ENCODE data around the gene SLC66A2.
A peak's percentile ranks its signal among the peaks of the same experiment; 100 is the strongest.

Gene SLC66A2

GRCh38 chr18:79986726-79987125 is 35.3 kb upstream of the SLC66A2 start:
- no peak for DNase-seq (ENCODE audit: low read depth in 1 of 2, low spot score in 1 of 2)
- H3K4me3 ChIP-seq (replicated peaks; ENCODE audit: insufficient read depth, low read length): peak overlapping the region; percentile 98
- no peak overlapping the region; the same call in 1 of the 2 replicates for H3K27ac ChIP-seq (replicated peaks)
- no peaks in the 10 kb centered on the region for H3K27me3 ChIP-seq (ENCODE audit: insufficient read depth, poor library complexity, severe bottlenecking)
- no peak for TF ChIP-seq GABPA (IDR thresholded peaks at IDR 0.05; ENCODE audit: low read depth)

GRCh38 chr18:79985172-79985571 is 33.7 kb upstream of the SLC66A2 start:
- DNase-seq (ENCODE audit: low read depth in 1 of 2, low spot score in 1 of 2): no peak
- no peak overlapping the region for H3K27ac ChIP-seq (replicated peaks)
- TF ChIP-seq REST (IDR thresholded peaks at IDR 0.05; ENCODE audit: insufficient replicate concordance, low read depth) (no peak), SPI1 (IDR thresholded peaks at IDR 0.05; ENCODE audit: borderline replicate concordance, low read depth) (no peak), CTCF (IDR thresholded peaks at IDR 0.05; ENCODE audit: insufficient read depth, low read length) (no peak), GABPA (IDR thresholded peaks at IDR 0.05; ENCODE audit: low read depth) (no peak), POLR2AphosphoS5 (IDR thresholded peaks at IDR 0.05; ENCODE audit: low read depth) (no peak)
- no peak overlapping the region for H3K4me3 ChIP-seq (replicated peaks; ENCODE audit: insufficient read depth, low read length)
- H3K27me3 ChIP-seq (ENCODE audit: insufficient read depth, poor library complexity, severe bottlenecking): no peaks in the 10 kb centered on the region

- peak overlapping the region; percentile 66 for H3K27ac ChIP-seq (replicated peaks)
- no peak for DNase-seq (ENCODE audit: low read depth in 1 of 2, low spot score in 1 of 2)
- H3K27me3 ChIP-seq (ENCODE audit: insufficient read depth, poor library complexity, severe bottlenecking): no peaks in the 10 kb centered on the region
- H3K4me3 ChIP-seq (replicated peaks; ENCODE audit: insufficient read depth, low read length): no peak overlapping the region
- TF ChIP-seq REST (IDR thresholded peaks at IDR 0.05; ENCODE audit: insufficient replicate concordance, low read depth) (no peak), POLR2AphosphoS5 (IDR thresholded peaks at IDR 0.05; ENCODE audit: low read depth) (no peak), GABPA (IDR thresholded peaks at IDR 0.05; ENCODE audit: low read depth) (no peak), CTCF (IDR thresholded peaks at IDR 0.05; ENCODE audit: insufficient read depth, low read length) (no peak), SPI1 (IDR thresholded peaks at IDR 0.05; ENCODE audit: borderline replicate concordance, low read depth) (no peak)
Observed at GRCh38 chr18:79983793-79984192, 32.3 kb upstream of the SLC66A2 start.

- Histone ChIP-seq H3K27me3 (ENCODE audit: insufficient read depth, poor library complexity, severe bottlenecking) (no peaks in the 10 kb centered on the region), H3K4me3 (replicated peaks; ENCODE audit: insufficient read depth, low read length) (no peak overlapping the region), H3K27ac (replicated peaks) (peak overlapping the region; percentile 66)
- TF ChIP-seq REST (IDR thresholded peaks at IDR 0.05; ENCODE audit: insufficient replicate concordance, low read depth): no peak
- 0 out of 2 replicates have a peak, but pooled peaks have one; percentile 2 for TF ChIP-seq POLR2AphosphoS5 (IDR thresholded peaks at IDR 0.05; ENCODE audit: low read depth)
- no peak for TF ChIP-seq SPI1 (IDR thresholded peaks at IDR 0.05; ENCODE audit: borderline replicate concordance, low read depth)
- peak; percentile 53 to 63 for DNase-seq (ENCODE audit: low read depth in 1 of 2, low spot score in 1 of 2)
Observed at GRCh38 chr18:79983253-79983652, 31.8 kb upstream of the SLC66A2 start.
